Loucy (cell line): ENCODE data around the gene IL16.
A peak's percentile ranks its signal among the peaks of the same experiment; 100 is the strongest.

Experiments
- H2AFZ ChIP-seq: fragments of 200-600 bp; sonication (generic); 2 replicates; pipeline ENCODE4 v1.6.0; 2016; ENCODE audit warnings: antibody characterized with exemption, mild to moderate bottlenecking, low read length, moderate library complexity
- H3F3A ChIP-seq: fragments of 200-600 bp; 2 replicates; pipeline ENCODE4 v1.6.0; 2016; ENCODE audit warnings: antibody characterized with exemption, low read depth, mild to moderate bottlenecking
- H3K27me3 ChIP-seq: fragments of 200-600 bp; sonication (generic); 2 replicates; pipeline ENCODE4 v1.6.1; 2014; ENCODE audit warnings: low read length, mild to moderate bottlenecking; ENCODE audit not compliant: insufficient read depth, poor library complexity, severe bottlenecking
- H3K36me3 ChIP-seq: fragments of 200-600 bp; sonication (generic); 2 replicates; pipeline ENCODE4 v1.6.1; 2016; ENCODE audit warnings: low read length; ENCODE audit not compliant: insufficient read depth
- H3K4me1 ChIP-seq: fragments of 200-600 bp; sonication (generic); 2 replicates; pipeline ENCODE4 v1.5.1; 2014; ENCODE audit warnings: low read length, mild to moderate bottlenecking; ENCODE audit not compliant: insufficient read depth, poor library complexity, severe bottlenecking
- H3K4me2 ChIP-seq: fragments of 200-600 bp; sonication (generic); 2 replicates; pipeline ENCODE4 v1.6.0; 2014; ENCODE audit warnings: antibody characterized with exemption, low read length, low read depth, mild to moderate bottlenecking; ENCODE audit not compliant: poor library complexity, severe bottlenecking
- H3K4me3 ChIP-seq: fragments of 200-600 bp; sonication (generic); 2 replicates; pipeline ENCODE4 v1.5.1; 2014; ENCODE audit warnings: low read length, mild to moderate bottlenecking, mixed read lengths; ENCODE audit not compliant: poor library complexity, severe bottlenecking
- H3K79me2 ChIP-seq: fragments of 200-600 bp; sonication (generic); 2 replicates; pipeline ENCODE4 v1.6.1; 2014; ENCODE audit warnings: low read length; ENCODE audit not compliant: insufficient read depth
- H3K9ac ChIP-seq: fragments of 200-600 bp; sonication (generic); 2 replicates; pipeline ENCODE4 v1.6.0; 2014; ENCODE audit warnings: mild to moderate bottlenecking, low read depth, low read length, moderate library complexity; ENCODE audit not compliant: poor library complexity, severe bottlenecking
- H3K9me2 ChIP-seq: fragments of 200-600 bp; sonication (generic); replicated peaks from 2 replicates; pipeline ENCODE4 v1.6.1; 2016; ENCODE audit warnings: low read depth, low read length, mixed read lengths
- H3K9me3 ChIP-seq: fragments of 200-600 bp; sonication (generic); 2 replicates; pipeline ENCODE4 v1.6.1; 2014; ENCODE audit warnings: mild to moderate bottlenecking, antibody characterized with exemption, low read length, low read depth; ENCODE audit not compliant: insufficient read depth
- H4K20me1 ChIP-seq: fragments of 200-600 bp; sonication (generic); 2 replicates; pipeline ENCODE4 v1.6.0; 2014; ENCODE audit warnings: antibody characterized with exemption, low read length, mild to moderate bottlenecking; ENCODE audit not compliant: insufficient read depth, poor library complexity, severe bottlenecking
- CTCF ChIP-seq: fragments of 200-600 bp; sonication (generic); conservative IDR thresholded peaks from 2 replicates; pipeline ENCODE4 v1.5.1; 2014; ENCODE audit warnings: mild to moderate bottlenecking, antibody characterized with exemption, low read length
- EZH2phosphoT487 ChIP-seq: fragments of 200-600 bp; IDR thresholded peaks from 2 replicates; pipeline ENCODE4 v1.6.1; 2018; ENCODE audit warnings: antibody characterized with exemption, mild to moderate bottlenecking, moderate library complexity, borderline replicate concordance

The IL16 gene

GRCh38 chr15:81294516-81294880 lies 97.8 kb downstream of the IL16 start:
- Histone ChIP-seq H3K4me1 (peaks cover 78% of the 10 kb centered on the region), H3K9me2 (no peaks in the 10 kb centered on the region), H3K79me2 (peaks cover 47% of the 10 kb centered on the region), H3K9ac (peak overlapping the region; percentile 84), H3K9me3 (no peaks in the 10 kb centered on the region), H3K4me2 (peak overlapping the region; percentile 92), H3K36me3 (no peaks in the 10 kb centered on the region), H3K4me3 (peak overlapping the region; percentile 80), H3F3A (peaks cover 14% of the 10 kb centered on the region), H4K20me1 (peaks cover 8% of the 10 kb centered on the region), H3K27me3 (no peaks in the 10 kb centered on the region), H2AFZ (no peak overlapping the region)
- no peak; the same call in 1 of the 2 replicates for TF ChIP-seq CTCF
- no peak for TF ChIP-seq EZH2phosphoT487

GRCh38 chr15:81295486-81296121 lies 98.9 kb downstream of the IL16 start:
- Histone ChIP-seq H3F3A (peaks cover 14% of the 10 kb centered on the region), H3K36me3 (no peaks in the 10 kb centered on the region), H3K9me3 (no peaks in the 10 kb centered on the region), H3K79me2 (peaks cover 58% of the 10 kb centered on the region), H3K27me3 (no peaks in the 10 kb centered on the region), H3K4me3 (peak overlapping the region; percentile 80), H3K4me1 (peaks cover 85% of the 10 kb centered on the region), H3K4me2 (peak overlapping the region; percentile 92), H2AFZ (no peak overlapping the region), H3K9ac (peak overlapping the region; percentile 84), H3K9me2 (no peaks in the 10 kb centered on the region), H4K20me1 (peaks cover 17% of the 10 kb centered on the region)
- no peak for TF ChIP-seq EZH2phosphoT487
- no peak for TF ChIP-seq CTCF

GRCh38 chr15:81296186-81296585 lies 99.5 kb downstream of the IL16 start:
- Histone ChIP-seq H3K9ac (peak overlapping the region; percentile 84), H3K79me2 (peaks cover 64% of the 10 kb centered on the region), H3K9me2 (no peaks in the 10 kb centered on the region), H3K4me1 (peaks cover 88% of the 10 kb centered on the region), H3K27me3 (no peaks in the 10 kb centered on the region), H2AFZ (no peak overlapping the region), H3K4me2 (peak overlapping the region; percentile 92), H4K20me1 (peaks cover 23% of the 10 kb centered on the region), H3F3A (peaks cover 14% of the 10 kb centered on the region), H3K4me3 (peak overlapping the region; percentile 80), H3K36me3 (peaks cover 1% of the 10 kb centered on the region; the same call in 1 of the 2 replicates), H3K9me3 (no peaks in the 10 kb centered on the region)
- TF ChIP-seq CTCF (no peak), EZH2phosphoT487 (no peak)
